GM18511 (cell line): Measurements from ENCODE around the gene APOO.

Source experiments
- ATAC-seq: cut with Tn5 transposase; IDR thresholded peaks from one replicate; pipeline ENCODE4 v1.9.1; 2021; ENCODE audit warnings: mild to moderate bottlenecking, moderate library complexity; ENCODE audit not compliant: unreplicated experiment

The APOO gene

GRCh38 chrX:23788946-23789345, 118.8 kb downstream of the APOO start:
- no peak for ATAC-seq

DNA sequence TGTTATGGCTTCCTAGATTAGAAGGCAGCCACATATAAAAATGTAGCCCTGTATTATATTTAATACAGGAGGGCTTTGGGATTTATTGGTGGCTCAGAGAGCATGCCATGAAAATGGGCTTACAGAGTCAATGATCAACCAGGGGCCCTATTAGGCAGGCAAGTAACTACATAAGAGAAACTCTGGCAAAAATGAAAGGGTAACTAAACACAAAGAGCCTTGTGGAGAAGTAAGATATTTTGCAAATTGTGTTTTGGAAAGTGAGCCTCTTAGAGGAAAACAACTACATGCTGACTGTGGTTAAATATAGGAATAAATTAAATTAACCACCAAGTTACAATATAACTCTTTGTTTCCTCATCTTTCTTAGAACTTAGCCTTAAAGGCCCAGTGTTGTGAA, 119.2 kb downstream of the APOO start:
- peak; percentile 61 for ATAC-seq

GRCh38 chrX:23787745-23788118, 120.0 kb downstream of the APOO start:
- ATAC-seq: no peak

- ATAC-seq: no peak
These were observed 121.4 kb downstream of the APOO start for GRCh38 chrX:23786268-23786815.

DNA sequence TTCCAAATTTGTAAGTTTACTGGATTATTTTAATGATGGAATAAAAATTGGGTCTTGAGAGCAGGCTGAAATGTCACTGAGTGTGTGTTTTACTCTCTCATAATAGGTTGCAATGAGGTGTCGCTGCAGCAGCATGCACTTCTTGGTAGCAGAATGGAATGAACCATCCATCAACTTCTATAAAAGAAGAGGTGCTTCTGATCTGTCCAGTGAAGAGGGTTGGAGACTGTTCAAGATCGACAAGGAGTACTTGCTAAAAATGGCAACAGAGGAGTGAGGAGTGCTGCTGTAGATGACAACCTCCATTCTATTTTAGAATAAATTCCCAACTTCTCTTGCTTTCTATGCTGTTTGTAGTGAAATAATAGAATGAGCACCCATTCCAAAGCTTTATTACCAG, 122.2 kb downstream of the APOO start:
- ATAC-seq: no peak

GRCh38 chrX:23784470-23785331, 123.0 kb downstream of the APOO start:
- ATAC-seq: no peak

- no peak for ATAC-seq
These were observed 123.9 kb downstream of the APOO start for GRCh38 chrX:23783589-23784469.
